Epithelial cell of prostate (primary cell): Measurements from ENCODE around the gene TCF7L2.

ENCODE experiments used
- DNase-seq: peaks from one replicate; pipeline ENCODE4 v3.0.0-alpha.2; 2011; ENCODE audit warnings: low read depth, low spot score
- H3K27ac ChIP-seq: fragments of 450-650 bp; 2 replicates; pipeline ENCODE4 v1.5.1; 2017; ENCODE audit warnings: mild to moderate bottlenecking

Gene TCF7L2

DNA sequence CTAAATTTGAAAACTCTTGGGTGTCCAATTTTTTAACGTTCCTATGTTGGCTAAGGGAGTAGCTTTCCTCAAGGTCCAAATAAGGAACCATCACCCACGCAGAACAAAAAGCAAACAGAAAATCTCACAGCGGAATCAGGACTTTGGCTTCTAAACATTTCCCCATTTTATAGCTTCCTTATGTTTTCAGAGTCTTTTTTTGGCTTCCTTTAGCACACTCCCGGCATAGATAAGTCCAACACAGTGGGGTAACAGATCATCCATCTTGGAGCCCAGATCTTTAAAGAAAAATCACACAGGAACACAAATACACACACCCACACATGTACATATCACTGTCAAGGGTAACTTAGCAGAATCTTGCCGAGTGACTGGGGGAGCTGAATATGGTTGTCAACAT is 4.2 kb upstream of the TCF7L2 start:
- DNase-seq: no peak
- no peak overlapping the region for H3K27ac ChIP-seq

DNA sequence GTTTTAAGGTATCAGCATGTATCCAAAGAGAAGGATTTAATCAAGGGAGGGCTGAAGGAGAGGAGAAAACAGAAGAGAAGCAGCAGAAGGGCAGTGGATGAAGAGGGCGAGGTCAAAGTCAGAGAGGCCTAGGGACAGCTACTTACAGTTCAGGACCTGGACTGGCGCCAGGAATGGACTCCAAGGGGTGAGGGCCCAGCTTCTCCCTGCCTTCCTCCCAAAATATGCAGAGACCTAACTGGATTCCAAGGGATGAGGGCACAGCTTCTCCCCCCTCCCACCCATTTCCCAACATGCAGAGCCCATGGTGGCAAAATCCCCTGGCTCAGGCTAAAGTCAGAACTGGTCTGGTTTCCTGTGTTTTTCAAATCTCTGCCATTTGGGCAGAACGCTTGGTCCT is 3.4 kb upstream of the TCF7L2 start:
- H3K27ac ChIP-seq: no peak overlapping the region
- no peak for DNase-seq

DNA sequence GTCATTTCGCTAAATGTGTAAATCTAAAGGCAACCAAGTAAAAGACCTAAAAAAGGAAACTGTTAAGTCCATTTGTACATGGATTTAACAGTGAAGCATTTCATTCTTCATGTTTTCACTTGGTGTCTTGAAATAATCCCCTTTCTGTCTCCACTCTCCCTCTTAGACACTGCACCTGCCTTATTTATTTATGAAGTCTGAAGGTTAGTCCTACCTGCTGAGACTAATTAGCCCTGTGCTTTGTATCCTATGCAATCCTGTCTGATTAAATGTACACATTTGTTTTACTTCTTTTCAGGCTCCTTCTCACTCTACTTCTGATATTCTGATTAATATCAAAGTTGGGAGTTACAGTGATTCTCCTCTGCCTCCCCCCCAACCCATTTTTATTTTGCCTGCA is 1.9 kb upstream of the TCF7L2 start:
- H3K27ac ChIP-seq: no peak overlapping the region
- no peak for DNase-seq

DNA sequence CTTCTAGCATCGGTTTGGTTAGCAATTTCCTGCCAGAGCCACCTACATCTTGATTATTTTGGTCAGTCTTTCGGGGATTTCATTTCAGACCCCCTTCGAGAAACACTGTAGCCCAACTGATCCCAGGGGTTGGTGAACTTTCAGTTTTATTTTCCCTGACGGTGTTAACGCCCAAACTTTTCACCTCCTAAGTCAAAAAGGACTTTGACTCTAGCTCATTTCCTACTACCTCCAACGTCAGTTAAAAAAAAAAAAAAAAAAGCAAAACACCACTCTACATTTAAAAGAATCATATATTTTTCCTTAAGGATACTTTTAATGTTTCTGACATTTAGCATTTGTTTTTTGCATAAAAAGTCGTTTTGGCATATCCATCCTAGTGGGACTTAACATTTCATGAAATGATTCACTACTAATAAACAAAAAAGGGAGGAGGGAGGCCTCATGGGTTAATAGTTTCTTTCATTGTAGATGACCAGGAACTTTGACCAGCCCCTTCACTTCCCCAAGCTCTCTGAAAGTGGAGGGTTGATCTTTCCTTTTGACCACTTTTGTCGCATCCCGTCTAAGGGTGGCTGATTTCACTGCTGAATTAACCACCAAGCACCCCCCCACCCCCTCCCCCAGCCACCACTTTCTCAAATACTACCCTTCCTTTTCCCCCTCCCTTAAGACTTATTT is 764 bp upstream of the TCF7L2 start:
- no peak for DNase-seq
- H3K27ac ChIP-seq: peak overlapping the region; percentile 90

DNA sequence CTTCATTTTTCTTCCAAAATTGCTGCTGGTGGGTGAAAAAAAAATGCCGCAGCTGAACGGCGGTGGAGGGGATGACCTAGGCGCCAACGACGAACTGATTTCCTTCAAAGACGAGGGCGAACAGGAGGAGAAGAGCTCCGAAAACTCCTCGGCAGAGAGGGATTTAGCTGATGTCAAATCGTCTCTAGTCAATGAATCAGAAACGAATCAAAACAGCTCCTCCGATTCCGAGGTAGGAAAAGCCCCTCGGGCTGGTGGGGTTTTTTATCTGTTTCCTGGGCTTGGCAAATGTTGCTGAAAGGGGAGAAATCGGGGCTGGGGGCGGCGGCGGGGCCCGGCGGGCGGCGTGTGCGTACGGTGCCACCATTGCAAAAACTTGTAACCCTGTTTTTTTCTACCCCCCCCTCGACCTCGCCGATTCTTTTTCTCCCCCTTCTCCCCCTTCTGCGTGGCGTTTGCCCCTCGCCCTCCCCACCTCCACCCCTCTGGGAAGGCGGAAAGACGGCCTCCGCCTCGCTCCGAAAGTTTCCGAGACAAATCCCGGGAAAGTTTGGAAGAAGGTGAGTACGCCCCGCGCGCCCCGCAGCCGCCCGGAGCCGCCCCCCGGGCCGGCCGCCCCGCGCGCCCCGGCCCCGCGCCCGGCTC is 789 bp downstream of the TCF7L2 start:
- no peak for DNase-seq
- peak overlapping the region; percentile 90 for H3K27ac ChIP-seq

DNA sequence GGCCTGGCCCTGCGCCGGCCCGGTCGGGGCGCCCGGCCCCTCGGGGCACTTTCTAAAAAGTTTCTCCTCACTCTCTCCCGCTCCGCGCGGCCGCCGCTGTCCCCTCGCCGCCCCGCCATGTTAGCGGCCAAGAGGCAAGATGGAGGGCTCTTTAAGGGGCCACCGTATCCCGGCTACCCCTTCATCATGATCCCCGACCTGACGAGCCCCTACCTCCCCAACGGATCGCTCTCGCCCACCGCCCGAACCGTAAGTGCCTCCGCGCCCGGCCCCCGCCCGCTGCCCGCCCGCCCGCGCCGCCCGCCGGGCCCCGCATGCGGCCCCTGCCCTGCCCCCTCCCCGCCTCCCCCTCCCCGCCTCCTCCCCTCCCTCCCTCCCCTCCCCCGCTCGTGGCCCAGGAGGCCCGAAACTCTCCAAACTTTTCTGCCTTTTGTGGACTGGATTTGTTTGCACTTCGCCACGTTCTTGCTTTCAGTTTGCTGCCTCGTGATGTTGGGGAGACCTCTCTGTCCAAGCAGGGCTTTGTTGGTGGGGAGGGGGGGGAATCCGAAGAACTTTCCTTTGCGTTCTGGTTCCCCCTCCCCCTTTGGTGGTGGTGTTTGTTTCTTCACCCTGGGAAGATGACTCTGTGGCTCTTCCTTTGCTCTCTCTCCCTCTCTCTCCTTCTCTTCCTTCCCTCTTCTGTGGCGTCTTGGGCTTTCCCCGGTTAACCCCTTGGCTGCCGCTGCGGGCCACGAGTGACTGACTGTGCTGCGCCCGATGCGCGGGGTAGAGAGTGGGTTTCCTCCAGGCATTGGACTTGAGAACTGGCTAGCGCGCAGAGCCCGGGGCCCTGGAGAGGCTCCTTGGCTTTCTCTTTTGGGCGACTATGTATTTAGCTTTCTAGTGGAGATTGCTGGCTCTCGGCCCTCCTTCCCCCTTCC is 1.6 kb downstream of the TCF7L2 start:
- peak overlapping the region; percentile 90 for H3K27ac ChIP-seq
- no peak for DNase-seq

DNA sequence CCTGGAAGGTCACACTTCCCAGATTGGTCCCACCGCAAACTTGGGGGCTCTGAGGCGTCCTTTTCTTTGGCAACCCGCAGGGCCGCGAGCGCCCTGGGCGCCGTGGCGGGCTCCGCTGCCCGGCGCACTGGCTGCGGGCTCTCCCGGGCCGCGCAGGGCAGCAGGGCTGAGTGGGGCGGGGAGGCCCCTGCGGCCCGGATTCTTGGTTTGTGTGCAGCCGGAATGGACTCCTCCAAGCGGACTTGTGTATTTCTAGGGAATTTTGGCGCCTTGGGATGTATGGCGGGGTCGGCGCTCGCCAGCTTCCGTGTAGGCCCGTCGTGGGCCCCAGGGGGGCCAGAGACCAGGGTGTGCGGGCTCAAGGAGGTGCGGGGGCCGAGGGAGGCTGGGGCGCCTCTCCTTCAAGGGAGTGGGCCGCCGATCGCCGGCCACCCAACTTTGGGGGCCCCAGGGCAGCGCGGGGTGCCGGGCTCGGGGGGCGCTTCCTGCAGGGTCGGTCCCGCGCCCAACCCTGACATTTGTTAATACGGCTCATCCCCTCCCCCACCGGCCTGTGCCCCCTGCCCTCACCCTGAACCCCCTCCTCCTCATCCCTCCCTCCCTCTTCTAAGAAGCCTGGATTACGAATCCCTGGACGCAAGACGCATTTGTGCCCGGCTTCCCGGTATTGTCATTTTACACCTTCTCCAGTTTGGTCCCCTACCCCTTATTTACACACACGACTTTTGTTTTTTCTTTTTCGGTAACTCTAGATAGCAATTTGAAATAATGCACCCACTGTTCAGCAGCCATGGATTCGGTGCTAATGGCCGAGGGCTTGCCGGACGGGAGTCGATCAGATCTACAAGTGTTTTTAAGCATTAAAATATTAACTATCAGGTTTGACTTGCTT is 2.5 kb downstream of the TCF7L2 start:
- DNase-seq: no peak
- H3K27ac ChIP-seq: peak overlapping the region; percentile 90

DNA sequence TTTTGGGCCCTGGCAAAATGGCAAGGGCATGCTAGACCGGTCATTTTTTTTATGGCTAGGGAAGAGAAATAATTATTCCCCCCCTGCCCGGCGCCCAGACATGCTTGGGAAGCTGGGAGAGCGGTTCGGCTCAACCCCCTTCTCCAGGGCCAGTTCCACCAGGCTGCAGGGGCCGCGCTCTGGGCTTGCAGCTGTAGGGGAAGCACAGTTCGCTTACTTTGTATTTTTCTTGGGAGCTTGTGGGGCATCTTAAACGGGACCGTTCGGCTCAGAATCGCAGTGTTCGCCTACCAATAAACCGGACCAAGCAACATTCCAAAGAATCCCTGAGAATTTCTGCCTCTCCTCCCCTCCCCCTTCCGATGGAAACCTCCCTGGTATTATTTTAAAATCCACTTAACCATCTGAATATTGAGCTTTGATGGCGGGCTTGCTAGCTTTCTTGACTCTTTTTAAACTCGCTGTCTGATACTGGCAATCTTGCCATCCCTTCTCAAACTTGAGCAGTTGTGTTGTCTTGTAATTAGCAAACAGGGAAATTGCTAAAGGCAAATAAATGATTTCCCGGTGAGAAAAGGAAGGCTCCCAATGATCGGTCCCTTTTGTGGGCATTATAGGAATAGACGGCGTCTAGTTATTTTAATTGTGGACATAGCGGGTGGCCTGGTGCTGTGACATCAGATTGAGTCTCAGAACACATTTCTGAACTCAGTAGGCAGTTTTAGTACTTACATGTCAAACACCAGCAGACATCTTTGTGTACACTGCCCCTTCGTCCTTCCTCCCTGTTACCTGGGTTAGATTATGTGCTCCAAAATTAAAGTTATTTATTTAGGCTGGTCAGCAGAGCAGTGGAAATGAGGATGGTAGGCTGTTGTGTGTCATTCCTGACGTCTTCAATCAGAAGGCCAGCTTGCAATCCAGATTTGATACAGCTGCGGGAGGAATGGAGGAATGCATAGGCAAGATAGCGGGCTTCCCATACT is 3.4 kb downstream of the TCF7L2 start:
- DNase-seq: no peak
- H3K27ac ChIP-seq: peak overlapping the region; percentile 90

DNA sequence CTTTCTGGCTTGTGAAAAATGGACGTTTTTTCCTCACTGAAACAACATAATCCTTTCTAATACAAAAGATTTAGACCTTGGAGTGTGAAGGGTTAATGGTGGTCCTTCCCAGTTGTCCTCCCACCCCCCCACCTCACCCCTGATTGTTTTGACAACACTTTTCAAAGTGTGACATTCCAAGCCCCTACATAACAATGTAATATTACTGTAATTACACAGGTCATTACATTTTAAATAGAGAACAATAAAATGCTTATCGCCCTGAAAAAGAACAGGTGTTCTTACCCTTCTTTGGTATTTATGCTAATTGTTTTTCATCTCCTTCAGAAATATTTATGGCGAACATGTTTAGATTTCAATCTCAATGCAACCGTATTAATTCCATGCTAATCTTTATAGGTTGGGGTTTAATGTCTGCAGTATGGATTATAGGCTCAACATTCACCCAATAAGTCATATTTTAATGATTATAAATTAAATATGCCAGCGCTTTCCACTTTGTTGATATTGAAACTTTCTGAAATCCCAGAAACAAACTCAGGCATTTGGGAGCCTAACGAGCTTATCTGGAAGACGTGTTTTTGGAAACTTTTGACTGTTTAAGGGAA is 5.0 kb downstream of the TCF7L2 start:
- no peak for DNase-seq
- peak overlapping the region; percentile 61 for H3K27ac ChIP-seq

DNA sequence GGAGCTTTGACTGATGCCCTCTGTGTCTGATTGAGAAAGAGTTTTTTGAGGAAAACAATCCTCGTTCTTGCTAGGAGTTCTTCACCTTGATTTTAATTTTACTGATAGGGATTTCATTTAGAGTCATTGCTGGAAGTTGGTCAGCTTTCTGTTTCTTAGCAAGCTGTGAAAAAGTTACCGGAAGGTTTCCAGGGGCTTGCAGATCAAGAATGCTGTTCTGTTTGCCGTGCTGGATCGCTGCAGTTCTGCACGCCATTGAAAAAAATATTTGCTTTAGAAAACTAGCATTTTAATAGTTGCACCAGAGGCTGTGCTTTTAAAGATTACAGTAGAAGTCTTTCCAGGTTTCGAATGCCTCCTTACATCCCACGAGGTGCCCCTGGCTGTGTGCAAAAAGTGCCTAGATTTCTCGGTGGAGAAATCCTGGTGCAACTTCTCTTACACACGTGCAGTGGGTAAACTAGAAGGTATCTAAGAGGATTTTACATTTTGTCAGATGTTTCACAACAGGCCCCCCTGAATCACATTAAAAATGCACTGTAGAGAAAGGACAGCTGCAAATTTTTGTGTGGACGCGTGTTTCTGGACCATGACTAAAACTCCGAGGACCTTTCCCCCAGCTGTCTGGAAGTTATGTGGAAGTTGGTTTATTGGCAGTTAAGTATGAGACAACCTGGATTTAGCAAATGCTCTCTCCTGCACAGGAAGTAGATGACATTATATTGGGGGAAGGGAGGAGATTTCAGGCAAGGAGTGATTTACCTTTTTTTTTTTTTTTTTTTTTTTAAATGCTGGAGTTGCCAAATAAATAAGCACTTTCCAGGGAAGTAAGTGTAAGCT is 5.8 kb downstream of the TCF7L2 start:
- DNase-seq: no peak
- H3K27ac ChIP-seq: peak overlapping the region; percentile 61

DNA sequence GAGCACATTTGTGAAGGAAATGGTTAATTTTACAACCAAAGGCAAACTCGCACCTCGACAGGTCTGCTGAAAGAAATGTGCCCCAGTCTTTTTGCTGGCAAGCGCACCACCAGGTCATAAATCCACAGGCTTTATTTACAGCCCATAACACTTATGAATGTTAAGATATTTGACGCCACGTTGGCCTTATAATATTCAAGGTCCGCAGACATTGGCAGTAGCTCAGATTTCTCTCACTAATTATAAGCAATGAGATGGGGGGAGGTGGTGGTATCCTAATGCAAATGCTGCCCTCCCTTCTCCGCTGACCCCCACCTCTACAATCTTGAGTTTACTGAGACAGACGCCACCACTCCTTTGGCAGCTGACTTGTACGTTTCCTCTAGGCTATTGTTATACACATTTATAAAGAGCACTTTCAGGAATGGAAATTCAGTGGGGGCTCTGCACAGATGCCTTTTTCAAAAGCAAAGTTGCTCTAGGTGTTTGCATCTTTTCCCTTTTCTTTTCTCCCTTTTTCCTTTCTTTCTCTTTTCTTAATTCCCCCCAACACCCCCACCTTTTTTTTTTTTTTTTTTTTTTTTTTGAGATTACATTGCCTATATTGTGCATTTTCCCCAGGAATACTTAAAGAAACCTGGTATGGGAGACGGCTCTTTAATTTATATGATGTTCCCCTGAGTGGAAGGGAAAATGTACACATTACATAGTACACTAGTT is 6.7 kb downstream of the TCF7L2 start:
- no peak for DNase-seq
- peak overlapping the region; percentile 61 for H3K27ac ChIP-seq

DNA sequence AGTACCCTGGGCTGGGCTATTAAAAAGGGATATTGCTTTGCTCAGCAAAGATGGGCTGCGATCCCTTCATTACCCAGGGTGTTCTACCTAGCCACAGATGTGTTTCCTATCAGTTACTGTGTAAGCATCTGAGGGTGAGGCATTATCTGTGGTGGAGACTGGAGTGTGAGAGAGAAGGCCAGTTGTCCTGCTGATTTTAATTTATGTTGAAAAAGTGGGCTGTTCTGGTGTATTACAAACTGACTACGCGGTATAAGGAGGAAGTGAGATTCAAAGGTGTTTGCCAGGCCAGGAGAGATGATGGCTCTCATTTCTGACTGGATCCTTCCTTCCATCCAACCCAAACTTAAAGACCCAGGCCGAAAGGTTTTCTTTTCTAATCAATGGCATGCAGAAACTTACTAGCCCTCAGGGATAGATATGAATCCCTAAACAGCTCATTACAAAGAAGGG is 7.6 kb downstream of the TCF7L2 start:
- no peak for DNase-seq
- peak overlapping the region; percentile 28 for H3K27ac ChIP-seq

DNA sequence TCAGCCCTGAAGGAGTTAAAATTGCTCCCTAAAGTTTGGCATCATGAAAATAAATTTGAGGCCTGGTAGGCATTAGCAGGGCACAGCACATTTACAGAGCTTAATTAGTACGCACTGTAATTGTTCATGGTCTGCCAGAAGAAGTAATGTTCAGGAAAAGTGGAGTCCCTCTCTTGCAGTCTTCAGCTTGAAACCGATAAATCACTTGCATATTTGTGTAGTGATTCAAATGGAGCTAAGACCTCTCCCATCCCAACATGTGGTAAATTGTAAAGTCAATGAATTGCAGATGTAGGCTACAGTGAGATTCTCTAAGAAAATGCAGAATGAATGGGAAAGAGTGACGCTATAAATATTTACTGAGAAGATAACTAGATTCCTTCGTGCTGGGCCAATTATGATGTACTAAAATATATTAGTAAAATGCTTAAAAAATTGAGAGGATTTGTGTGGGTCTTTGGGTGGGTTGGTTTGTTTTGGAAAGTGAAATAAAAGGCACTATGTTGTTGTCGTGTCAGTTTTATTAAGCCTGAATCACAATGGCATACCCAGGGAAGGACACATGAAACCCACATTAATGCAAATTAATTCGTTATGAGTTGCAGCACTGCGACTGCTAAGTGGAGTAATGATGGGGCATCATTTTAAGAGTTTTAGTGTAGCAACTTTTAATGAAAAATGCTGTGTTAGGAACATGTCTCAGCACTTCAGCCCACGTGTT is 8.4 kb downstream of the TCF7L2 start:
- DNase-seq: no peak
- H3K27ac ChIP-seq: peak overlapping the region; percentile 28

DNA sequence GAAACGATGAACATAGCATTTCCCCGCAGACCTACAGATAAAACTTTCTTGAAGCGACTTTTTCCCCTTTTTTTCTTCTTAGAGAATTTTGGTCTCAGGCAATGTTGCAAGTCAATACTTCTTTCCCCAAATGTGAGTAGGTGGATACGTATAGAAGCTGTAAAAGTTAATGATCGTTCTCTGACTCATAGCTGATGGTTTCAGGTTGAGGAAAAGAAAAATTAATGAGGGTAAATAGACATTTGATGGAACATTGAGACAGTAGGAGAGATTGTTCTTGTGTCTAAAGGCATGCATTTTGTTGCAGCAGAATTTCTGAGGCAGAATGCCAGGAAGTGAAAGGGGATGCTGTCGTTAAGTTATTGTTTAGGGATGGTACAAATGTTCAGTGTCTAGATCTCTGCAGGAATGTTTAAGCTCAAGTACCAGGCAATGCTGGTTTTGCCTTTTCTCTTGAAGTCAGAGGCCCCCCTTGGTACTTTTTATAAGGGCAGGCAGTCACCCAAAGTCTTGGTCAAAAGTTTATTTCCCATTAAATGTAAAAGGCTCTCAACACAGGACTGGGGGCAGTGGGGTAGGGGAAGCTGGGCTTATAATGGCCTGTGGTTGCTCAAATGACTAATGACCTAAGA is 9.3 kb downstream of the TCF7L2 start:
- peak overlapping the region; percentile 28 for H3K27ac ChIP-seq
- no peak for DNase-seq

DNA sequence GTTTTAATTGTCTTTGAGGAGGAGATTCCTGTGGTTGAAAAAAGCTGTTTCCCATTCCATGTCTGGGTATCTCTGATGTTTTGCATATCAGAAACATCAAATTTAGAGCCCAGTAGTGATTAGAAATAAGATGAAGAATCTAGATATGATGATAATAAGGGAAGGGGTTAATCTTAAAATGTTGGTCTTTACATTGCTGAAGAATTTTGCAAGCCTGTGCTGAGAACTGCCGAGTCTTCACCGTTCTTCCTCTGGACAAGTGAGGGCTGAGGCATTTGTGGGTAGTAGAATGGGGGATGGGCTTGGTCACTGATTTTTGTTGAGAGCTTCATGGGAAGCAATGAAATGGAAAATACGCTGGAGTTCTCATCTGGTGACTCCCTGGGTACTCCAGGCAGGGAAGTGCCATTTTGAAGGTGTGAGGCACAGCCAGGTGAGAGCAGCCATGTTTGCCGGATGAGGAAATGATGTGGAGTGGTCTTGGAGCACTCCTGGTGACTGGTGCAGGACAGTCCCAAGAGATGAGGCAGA is 10.2 kb downstream of the TCF7L2 start:
- H3K27ac ChIP-seq: no peak overlapping the region
- DNase-seq: no peak

DNA sequence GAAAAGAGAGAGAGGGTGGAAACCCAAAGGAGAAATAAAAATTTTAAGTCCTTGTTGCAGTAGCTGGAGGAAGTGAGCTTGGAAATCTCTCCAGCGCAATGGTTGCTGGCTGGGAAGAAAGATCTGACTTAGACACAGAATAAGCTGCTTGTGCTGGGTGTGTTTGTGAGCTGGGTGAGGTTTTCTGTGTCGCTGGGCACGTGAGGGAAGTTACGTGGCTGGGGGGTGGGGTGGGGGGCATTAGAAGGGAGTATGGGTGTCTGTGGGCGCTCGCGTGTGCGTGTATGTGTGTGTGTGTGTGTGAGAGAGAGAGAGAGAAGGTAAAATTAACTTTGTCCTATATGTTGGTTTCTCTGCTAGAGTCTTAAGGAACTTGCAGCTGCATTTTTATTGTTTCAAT is 11.6 kb downstream of the TCF7L2 start:
- no peak overlapping the region for H3K27ac ChIP-seq
- no peak for DNase-seq
